Limb (tissue), 2 donors: Measurements from ENCODE around the gene AUH.

Source experiments
- DNase-seq, 2 donors: peaks; one replicate each; pipeline ENCODE4 v3.0.0-alpha.2; 2016; ENCODE audit errors: extremely low spot score in 2 of 2

Gene AUH

DNA sequence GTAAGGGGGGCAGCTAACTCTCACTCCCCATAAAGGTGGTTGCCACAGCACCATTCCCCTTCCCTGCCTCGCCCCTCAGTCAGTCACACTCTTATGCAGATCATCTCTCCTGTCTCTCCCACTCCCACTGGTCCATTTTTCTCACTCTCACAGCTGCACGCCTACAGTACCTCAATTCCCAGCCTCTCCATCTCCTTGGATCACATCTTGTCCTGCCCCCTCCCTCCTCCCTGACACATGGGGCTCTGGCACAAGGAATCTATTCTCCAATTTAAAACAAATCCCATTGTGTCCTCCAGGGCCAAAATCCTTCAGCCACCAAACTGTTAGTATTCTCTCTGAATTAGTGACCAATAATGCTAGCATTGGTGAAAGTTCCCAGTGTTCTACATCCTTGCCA is 114.4 kb downstream of the AUH start:
- DNase-seq = no peak

GRCh38 chr9:91246846-91247245 is 114.9 kb downstream of the AUH start:
- no peak for DNase-seq

DNA sequence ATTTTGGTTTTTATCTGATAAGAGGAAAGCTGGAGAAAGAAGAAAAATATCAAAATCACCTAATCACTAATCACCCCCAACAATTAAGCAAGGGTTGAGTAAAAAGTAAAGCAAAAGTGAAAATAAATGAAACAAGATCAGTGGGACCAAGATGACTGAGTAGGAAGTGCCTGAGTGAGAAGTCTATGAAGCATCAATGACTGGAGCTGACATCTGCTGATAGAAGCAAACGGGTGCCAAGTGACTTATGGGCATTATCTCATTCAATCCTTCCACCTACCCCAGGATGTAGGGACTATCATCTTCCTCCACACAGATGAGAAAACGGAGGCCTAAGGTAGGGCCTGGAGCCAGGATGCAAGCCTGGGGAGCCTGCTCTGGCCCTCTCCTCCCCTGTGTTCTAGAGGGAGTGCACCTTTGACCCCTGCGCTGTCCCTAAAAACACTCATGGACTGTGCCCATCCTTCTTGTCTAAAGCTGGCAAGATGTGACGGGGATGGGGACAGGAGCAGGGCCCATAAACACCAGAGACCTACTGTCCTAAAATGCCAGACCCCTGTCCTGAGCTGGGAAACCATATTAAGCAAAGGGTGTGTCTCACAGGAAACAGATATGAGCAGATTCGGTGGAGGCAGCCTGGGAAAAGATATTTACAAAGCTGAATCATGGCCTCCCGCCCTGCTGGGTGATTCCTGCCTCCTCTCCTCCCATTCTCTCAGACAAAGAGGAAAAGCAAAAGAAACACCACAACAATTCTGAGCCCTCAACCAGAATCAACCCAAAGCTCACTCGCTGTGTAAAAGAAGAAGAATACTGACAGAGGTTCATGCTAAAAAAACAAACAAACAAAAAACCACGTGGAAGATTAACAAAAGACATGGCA is 116.0 kb downstream of the AUH start:
- DNase-seq = no peak

DNA sequence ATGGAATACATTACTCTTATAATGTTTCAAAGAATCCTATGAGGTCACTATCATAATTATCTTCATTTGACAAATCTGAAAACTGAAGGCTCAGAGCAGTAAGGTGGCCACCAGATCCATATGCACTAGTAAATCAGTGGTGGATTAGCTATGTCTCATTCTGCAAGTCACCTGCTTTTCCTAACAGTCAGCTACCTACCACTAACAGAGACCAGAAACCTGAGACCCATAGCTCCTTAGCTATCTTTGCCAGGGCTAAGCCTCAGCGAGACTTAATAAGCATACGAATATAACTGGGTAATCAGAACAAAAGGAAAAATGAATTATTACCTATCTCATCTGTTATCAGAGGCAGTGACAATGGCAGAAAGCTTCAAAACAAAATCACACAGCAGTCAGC is 118.7 kb downstream of the AUH start:
- DNase-seq = no peak

GRCh38 chr9:91241909-91242308 is 119.8 kb downstream of the AUH start:
- no peak for DNase-seq

- no peak for DNase-seq
Observed at GRCh38 chr9:91240596-91241165, 121.0 kb downstream of the AUH start.

- no peak for DNase-seq
Observed at GRCh38 chr9:91239367-91240111, 122.2 kb downstream of the AUH start.

- DNase-seq = no peak
Observed at GRCh38 chr9:91234523-91234922, 127.2 kb downstream of the AUH start.

GRCh38 chr9:91231619-91232018 is 130.1 kb downstream of the AUH start:
- DNase-seq = no peak

DNA sequence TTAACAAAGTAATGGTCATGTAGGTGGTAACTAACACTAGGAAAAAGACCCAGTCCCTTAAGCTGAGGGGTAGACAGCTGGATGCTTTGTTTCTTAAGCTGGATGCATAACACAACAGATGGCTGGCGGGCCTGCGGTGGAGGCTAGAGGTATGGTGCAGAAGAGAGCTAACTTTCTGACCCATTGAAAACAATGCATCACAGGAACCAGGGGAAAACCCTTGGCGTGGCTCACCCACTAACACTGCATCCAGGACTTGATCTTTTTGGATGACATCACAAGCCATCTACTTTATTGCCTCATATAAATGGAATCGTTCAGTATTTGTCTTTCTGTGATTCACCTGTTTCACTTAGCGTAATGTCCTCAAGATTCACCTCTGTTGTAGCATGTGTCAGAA is 138.7 kb downstream of the AUH start:
- no peak for DNase-seq

DNA sequence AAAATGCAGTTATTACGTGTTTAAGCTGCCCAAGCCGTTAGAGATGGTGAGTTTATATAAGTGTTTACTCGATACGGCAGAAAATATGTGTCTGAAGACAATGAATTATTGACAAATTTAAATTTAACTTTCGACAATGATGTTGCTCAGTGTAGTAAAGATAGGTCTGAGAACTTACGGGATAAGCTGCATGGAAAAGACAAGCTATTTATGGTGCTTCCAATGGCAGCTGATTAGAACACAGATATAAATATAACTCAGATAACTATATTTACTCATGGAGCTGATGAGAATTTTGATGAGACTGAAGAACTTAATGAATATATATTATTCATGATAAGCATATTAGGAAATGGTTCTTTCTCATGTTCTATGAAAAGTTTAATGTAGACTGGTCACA is 139.3 kb downstream of the AUH start:
- no peak for DNase-seq

- DNase-seq = no peak
Observed at GRCh38 chr9:91221332-91221731, 140.4 kb downstream of the AUH start.

DNA sequence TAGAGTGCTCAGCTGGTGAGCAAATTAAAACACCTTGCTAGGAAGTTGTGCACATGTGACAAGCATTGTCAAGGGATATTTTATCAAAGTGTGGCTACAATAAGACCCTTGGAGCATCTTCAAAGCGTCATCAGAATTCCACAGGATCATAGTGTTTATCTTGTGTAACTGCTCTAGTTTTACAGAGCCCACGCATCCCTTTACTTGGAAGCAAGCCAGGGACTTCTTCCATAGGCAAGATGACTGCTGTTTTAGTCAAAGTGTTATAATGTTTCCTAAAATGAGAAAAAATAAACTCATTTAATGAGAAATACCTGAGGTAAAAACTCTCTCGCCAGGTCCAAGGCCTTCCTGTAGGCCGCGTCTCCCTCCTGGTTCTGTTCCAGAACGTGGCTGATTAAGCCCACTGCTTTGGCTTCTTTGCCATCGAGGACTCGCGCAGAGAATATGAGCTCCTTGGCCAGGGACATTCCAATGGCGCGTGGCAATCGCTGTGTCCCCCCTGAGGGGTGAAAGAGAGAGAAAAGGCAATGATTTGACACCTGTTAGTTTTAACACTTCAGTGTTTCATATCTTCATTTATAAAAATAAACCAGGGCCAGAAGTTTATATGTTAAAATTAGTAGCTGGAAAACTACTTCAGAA is 141.1 kb downstream of the AUH start:
- DNase-seq = no peak

GRCh38 chr9:91220021-91220420 is 141.7 kb downstream of the AUH start:
- no peak for DNase-seq

DNA sequence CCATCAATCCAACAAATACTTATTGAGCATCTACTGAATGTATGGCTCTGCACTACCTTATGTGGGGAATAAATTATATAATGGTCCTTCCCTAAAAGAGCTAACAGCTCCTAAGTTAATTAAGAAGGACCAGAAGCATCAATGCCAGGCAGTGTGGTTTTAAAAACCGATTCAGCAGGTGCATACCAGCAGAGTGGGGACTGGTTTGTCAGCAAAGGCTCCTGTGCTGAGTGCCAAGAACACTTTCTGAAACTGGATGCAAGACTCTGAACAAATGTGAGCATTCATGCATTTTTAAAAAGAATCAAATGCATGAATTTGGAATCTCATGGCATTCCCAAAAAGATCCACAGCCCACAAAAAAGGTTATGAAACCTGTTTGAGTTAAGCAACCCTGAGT is 142.2 kb downstream of the AUH start:
- DNase-seq = no peak

DNA sequence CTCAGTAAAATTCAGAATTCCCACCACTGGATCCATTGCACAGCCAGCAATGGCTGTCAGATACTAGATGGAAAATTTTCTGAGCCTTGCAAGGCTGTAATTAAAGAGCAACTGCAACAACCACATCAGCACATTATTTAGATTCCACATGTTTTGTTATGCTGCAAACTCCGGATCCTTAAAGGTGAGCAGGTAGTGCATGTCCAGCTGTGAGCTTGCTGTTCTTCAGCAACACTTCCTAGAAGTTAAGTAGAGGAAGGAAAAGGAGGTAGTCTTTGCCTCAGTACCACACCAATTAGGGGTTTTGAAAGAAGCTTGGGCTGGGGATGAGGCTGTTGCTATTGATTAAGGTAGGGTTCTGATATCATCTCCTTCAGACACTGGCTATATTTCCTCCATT is 144.3 kb downstream of the AUH start:
- no peak for DNase-seq

DNA sequence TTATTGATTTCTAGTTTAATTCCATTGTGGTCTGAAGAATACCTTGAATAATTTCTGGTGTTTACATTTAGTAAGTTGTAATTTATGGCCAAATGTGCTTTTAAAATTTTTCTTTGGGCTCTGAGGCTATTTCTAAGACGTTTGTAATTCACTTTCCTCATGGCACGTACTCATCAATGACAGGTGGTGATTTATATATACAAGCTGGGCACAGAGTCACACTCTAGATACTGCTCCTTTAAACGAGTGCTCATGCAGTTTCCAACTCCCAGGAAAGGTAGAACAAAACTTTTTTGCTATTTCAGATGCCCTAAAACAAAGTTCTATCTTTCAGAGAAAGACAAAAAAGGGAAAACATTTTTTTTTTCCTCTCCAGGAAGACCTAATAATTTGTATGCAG is 146.9 kb downstream of the AUH start:
- no peak for DNase-seq

- no peak for DNase-seq
Observed at GRCh38 chr9:91214086-91214485, 147.6 kb downstream of the AUH start.

DNA sequence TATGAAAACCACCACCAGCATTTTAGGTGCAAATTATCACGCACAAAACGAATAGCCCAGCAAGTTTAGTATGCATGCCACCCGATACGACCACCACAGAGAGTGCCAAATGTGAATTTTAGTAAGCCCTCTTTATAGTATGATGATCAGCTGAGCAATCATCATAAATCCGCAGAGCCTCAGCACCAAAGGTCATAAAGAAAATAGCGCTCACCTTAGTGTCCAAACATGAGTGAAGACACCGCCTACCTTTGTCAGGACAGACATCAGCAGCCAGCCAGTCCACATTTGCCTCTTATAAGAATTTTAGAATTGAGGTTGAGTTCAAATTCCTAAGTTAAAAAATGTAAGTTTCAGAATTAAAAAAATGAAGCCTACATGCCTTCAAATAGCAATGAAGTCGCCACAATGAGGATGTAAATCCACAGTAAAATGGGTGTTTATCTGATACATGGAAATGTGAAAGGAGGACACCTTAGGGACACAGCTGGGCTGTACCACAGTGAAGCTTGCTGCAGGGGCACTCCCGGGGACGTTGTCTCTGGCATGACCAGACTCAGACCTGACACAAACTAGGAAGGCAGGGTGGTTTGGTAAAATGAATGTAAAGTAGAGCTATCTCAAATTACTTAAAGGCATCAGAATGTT is 149.0 kb downstream of the AUH start:
- DNase-seq = no peak

DNA sequence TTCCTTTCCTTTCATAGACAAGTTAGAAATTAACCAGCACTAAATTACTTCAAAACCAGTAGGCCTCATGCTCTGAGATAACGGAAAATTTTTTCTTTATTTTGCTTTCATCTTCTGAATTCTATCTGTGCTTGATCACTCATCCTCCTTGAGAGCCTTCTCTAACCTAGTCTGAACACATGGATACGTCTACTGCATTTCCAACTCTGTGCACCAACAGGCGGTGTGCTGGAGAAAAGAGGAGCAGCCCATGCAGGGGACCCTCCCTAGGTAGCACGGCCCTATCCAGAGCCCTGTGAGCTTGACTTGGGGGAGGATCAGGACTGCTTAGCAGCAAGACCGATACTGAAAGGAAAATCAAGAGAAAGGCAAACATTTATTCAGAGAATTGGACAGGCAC is 149.8 kb downstream of the AUH start:
- no peak for DNase-seq

DNA sequence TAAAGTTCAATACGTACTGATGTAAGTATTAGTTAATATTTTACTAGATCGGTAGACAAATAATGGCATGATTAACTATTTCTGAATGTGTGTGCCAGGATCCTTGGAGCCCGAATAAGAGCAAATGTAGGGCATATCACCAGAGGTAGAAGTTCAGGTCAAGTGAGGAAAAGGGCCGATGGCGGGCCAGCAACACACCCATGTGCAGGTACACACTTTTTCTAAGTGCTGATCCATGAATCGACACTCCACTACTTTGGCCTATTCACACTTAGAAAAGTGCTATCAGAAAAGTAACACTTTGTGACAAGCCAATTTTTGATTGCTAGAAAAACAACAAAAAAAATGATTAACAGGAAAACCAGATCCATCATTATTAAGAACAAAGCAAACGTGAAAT is 150.3 kb downstream of the AUH start:
- no peak for DNase-seq

GRCh38 chr9:91210318-91210717 is 151.4 kb downstream of the AUH start:
- DNase-seq = no peak
